Upper lobe of right lung (tissue), 1 donor: Measurements from ENCODE around the gene PDZK1. TPM values are rescaled to one million over a fixed set of nuclear protein-coding genes. Genes with fewer than 3 reads are reported as not detected.

Experiments used
- ATAC-seq: fragments of 200-7000 bp; cut with Tn5 transposase; one replicate; pipeline ENCODE4 v1.9.1; 2020; ENCODE audit warnings: mild to moderate bottlenecking, moderate library complexity
- DNase-seq: peaks from one replicate; pipeline ENCODE4 v3.0.0-alpha.2; 2020
- H3K27ac ChIP-seq: fragments of 200-600 bp; one replicate; pipeline ENCODE4 v1.8.0; 2022
- H3K27me3 ChIP-seq: fragments of 200-600 bp; one replicate; pipeline ENCODE4 v1.8.0; 2022; ENCODE audit warnings: mild to moderate bottlenecking
- H3K36me3 ChIP-seq: fragments of 200-600 bp; one replicate; pipeline ENCODE4 v1.8.0; 2022
- H3K4me1 ChIP-seq: fragments of 200-600 bp; one replicate; pipeline ENCODE4 v1.8.0; 2022
- H3K4me3 ChIP-seq: fragments of 200-600 bp; one replicate; pipeline ENCODE4 v1.8.0; 2022; ENCODE audit warnings: mild to moderate bottlenecking
- H3K9me3 ChIP-seq: fragments of 200-600 bp; one replicate; pipeline ENCODE4 v1.8.0; 2022
- CTCF ChIP-seq: fragments of 200-600 bp; IDR thresholded peaks from one replicate; pipeline ENCODE4 v1.8.0; 2022; ENCODE audit warnings: antibody characterized with exemption
- intact Hi-C: fragments of 100-400 bp; cut with DNase I; formaldehyde crosslinking; loops from one replicate; pipeline ENCODE4 v1.11.0; 2022
- total RNA-seq: library from RNA; stranded (reverse); fragmentation: NEBNext Ultra II Directional; extraction: Animal tissue kit (Norgen Biotek cat#: 25700); gene quantifications from one replicate; pipeline ENCODE4 v1.2.1, GENCODE V29; 2021
- donor health status: DM: no; HTN: yes; CAD: no; lungs with severe emphysema.

The PDZK1 gene
- total RNA-seq, 1 donor from 2014 or later, result 0.67 TPM

- intact Hi-C loops, result no loop called here
- no peaks in the 10 kb centered on the region for H3K9me3 ChIP-seq
- no peak overlapping the region for H3K27ac ChIP-seq
- H3K4me3 ChIP-seq, result no peak overlapping the region
- no peak for DNase-seq
- no peak for TF ChIP-seq CTCF
- no peaks in the 10 kb centered on the region for H3K4me1 ChIP-seq
- no peaks in the 10 kb centered on the region for H3K36me3 ChIP-seq
- H3K27me3 ChIP-seq, result peaks cover 11% of the 10 kb centered on the region
- no peak for ATAC-seq
Measured at GRCh38 chr1:145716641-145717345, 9.6 kb upstream of the PDZK1 start.

GRCh38 chr1:145714524-145715111 lies 7.5 kb upstream of the PDZK1 start:
- DNase-seq, result no peak
- TF ChIP-seq CTCF, result no peak
- Histone ChIP-seq H3K4me3 (no peak overlapping the region), H3K36me3 (no peaks in the 10 kb centered on the region), H3K4me1 (no peaks in the 10 kb centered on the region), H3K9me3 (no peaks in the 10 kb centered on the region), H3K27ac (no peak overlapping the region), H3K27me3 (no peaks in the 10 kb centered on the region)
- ATAC-seq, result no peak
- intact Hi-C loops, result no loop called here

- Histone ChIP-seq H3K27ac (no peak overlapping the region), H3K4me1 (no peaks in the 10 kb centered on the region), H3K4me3 (no peak overlapping the region), H3K36me3 (no peaks in the 10 kb centered on the region), H3K9me3 (no peaks in the 10 kb centered on the region), H3K27me3 (no peaks in the 10 kb centered on the region)
- ATAC-seq (peak; percentile 33), DNase-seq (no peak)
- intact Hi-C loops, result no loop called here
- no peak for TF ChIP-seq CTCF
Measured at GRCh38 chr1:145711213-145711651, 4.1 kb upstream of the PDZK1 start.

- no peaks in the 10 kb centered on the region for H3K36me3 ChIP-seq
- no peak for TF ChIP-seq CTCF
- H3K27ac ChIP-seq, result no peak overlapping the region
- no peaks in the 10 kb centered on the region for H3K4me1 ChIP-seq
- intact Hi-C loops, result no loop called here
- ATAC-seq (no peak), DNase-seq (no peak)
- H3K27me3 ChIP-seq, result no peaks in the 10 kb centered on the region
- H3K9me3 ChIP-seq, result no peaks in the 10 kb centered on the region
- no peak overlapping the region for H3K4me3 ChIP-seq
Measured at GRCh38 chr1:145710291-145711027, 3.3 kb upstream of the PDZK1 start.

- Histone ChIP-seq H3K4me1 (no peaks in the 10 kb centered on the region), H3K4me3 (no peak overlapping the region), H3K36me3 (no peaks in the 10 kb centered on the region), H3K27ac (no peak overlapping the region), H3K9me3 (no peaks in the 10 kb centered on the region), H3K27me3 (no peaks in the 10 kb centered on the region)
- ATAC-seq, result no peak
- no peak for TF ChIP-seq CTCF
- no peak for DNase-seq
- intact Hi-C loops, result no loop called here
Measured at GRCh38 chr1:145708063-145708462, 895 bp upstream of the PDZK1 start.
